GM10266 (cell line): ENCODE data around the gene NEUROG2.
"Not testable (repeated sequence)": the region's sequence is repeated elsewhere in the genome, so short reads cannot be mapped to it uniquely, and the experiment has no call there.

ENCODE experiments used
- DNase-seq: peaks from one replicate; pipeline ENCODE4 v3.0.0; 2012; ENCODE audit errors: extremely low spot score
- CTCF ChIP-seq: IDR thresholded peaks from 2 replicates; pipeline ENCODE4 v1.5.1; 2012; ENCODE audit warnings: mild to moderate bottlenecking, low read depth; ENCODE audit not compliant: control insufficient read depth, insufficient read depth; ENCODE audit errors: missing control alignments

NEUROG2 gene

DNA sequence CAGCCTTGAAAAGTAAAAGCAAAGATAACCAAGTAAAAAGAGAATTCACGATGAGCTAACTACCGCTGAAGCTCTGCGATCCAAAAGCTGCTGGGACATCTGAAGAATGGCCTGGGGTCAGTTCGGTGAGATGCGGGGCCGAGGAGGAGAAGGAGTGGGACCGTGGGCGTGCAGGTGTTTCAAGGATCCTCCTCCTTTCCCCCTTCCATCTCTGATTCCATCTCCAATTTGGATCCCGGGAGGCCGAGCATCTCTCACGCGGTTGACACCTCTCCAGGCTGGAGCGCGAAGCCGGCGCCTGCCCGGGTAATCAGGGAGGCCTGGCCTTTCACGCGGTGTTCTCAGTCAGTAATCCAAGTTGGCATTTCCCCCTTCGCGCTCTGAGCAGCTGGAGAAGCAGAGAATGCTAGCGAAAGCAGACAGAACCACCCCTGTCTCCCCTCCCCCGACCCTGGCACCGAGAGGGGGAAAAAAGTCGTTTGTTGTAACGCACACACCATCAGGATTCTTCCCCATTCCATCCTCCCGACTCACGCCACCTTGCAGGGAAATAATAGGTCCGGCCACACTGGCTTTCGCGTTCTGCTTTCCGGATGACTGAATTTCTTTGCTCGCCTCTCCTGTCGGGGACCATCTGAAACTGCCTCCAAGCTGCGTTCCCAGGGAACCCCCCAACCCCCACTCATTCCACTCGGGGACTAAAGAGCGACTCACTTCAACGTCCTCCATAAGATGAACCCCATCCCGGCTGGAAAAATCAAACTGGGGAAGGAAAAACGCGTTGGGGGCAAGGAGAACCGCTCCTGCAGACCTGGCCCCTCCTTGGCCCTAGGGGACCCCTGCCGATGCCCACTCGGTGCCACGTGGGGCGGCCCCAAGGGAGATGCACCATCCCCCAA, 6.5 kb downstream of the NEUROG2 start:
- no peak for DNase-seq
- TF ChIP-seq CTCF, result no peak

- DNase-seq, result no peak
- no peak for TF ChIP-seq CTCF
Measured at GRCh38 chr4:112508356-112508755, 7.6 kb downstream of the NEUROG2 start.

- TF ChIP-seq CTCF, result no peak
- no peak for DNase-seq
Measured at GRCh38 chr4:112504807-112505206, 11.2 kb downstream of the NEUROG2 start.

DNA sequence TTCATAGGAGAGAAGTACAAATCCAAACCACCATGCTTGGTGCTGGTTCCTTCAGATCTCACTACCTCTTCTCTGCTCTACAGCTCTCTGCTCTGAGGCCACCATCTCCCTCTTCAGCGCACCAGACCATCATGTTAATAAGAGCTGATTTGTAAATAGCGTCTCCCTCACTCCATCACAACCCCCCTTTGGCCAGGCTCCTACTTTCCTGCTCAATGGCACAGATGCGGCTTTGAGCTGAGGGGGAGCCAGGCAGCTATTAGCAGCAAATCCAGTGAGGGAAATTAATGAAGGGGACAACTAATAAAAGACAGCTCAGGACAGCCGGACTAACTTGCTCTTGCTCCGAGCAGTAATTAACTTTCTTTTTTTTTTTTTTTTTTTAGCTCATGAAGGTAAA, 13.1 kb downstream of the NEUROG2 start:
- TF ChIP-seq CTCF, result no peak
- DNase-seq, result no peak

GRCh38 chr4:112492321-112492720, 23.7 kb downstream of the NEUROG2 start:
- TF ChIP-seq CTCF, result no peak
- no peak for DNase-seq

- DNase-seq, result not testable (repeated sequence)
Measured at GRCh38 chr4:112490808-112491207, 25.2 kb downstream of the NEUROG2 start.

DNA sequence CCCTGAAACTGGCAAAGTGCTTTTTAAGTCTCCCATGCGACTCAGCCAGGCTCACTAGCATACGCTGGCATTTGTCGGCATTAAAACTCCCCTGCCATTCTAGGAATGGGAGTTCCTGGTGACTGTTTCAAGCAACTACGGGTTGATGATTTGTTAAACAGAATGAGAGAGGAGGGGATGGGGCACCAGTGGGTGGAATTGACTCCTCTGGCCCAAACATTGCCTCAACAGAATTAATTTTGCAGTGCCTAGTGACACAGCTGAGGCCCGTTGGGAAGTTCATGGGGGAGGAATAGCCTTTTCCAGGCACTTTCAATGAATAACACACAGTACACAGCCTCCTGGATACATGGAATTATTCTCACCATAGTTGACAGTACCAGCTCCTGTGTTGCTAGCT, 30.1 kb downstream of the NEUROG2 start:
- no peak for TF ChIP-seq CTCF
- DNase-seq, result no peak
